SHP77 treated with DMSO at 0.1 percent for 48 hours (cell line): ENCODE measurements around the gene RASGEF1B.
A peak's percentile ranks its signal among the peaks of the same experiment; 100 is the strongest.

ENCODE experiments used
- DNase-seq: peaks from one replicate; lab custom pipeline; 2025; lab: John Stamatoyannopoulos, UW

Gene RASGEF1B

GRCh38 chr4:81465406-81466340, 6.0 kb downstream of the RASGEF1B start:
- peak; percentile 37 for DNase-seq

- DNase-seq, result no peak
These were observed 10.9 kb downstream of the RASGEF1B start for GRCh38 chr4:81460834-81461233.

GRCh38 chr4:81460191-81460701, 11.5 kb downstream of the RASGEF1B start:
- no peak for DNase-seq

- DNase-seq, result no peak
These were observed 12.5 kb downstream of the RASGEF1B start for GRCh38 chr4:81459228-81459627.

GRCh38 chr4:81457921-81458520, 13.7 kb downstream of the RASGEF1B start:
- no peak for DNase-seq

GRCh38 chr4:81457345-81457744, 14.4 kb downstream of the RASGEF1B start:
- DNase-seq, result no peak

- no peak for DNase-seq
These were observed 15.8 kb downstream of the RASGEF1B start for GRCh38 chr4:81455897-81456296.

GRCh38 chr4:81454948-81455347, 16.8 kb downstream of the RASGEF1B start:
- no peak for DNase-seq

GRCh38 chr4:81454499-81454898, 17.2 kb downstream of the RASGEF1B start:
- DNase-seq, result no peak

GRCh38 chr4:81453024-81453423, 18.7 kb downstream of the RASGEF1B start:
- DNase-seq, result no peak

GRCh38 chr4:81452452-81453006, 19.2 kb downstream of the RASGEF1B start:
- DNase-seq, result no peak

- DNase-seq, result no peak
These were observed 22.7 kb downstream of the RASGEF1B start for GRCh38 chr4:81449015-81449414.

GRCh38 chr4:81447566-81448229, 24.0 kb downstream of the RASGEF1B start:
- DNase-seq, result no peak

- no peak for DNase-seq
These were observed 25.1 kb downstream of the RASGEF1B start for GRCh38 chr4:81446634-81447033.

GRCh38 chr4:81445196-81445595, 26.5 kb downstream of the RASGEF1B start:
- no peak for DNase-seq

- DNase-seq, result no peak
These were observed 29.1 kb downstream of the RASGEF1B start for GRCh38 chr4:81442484-81443085.

GRCh38 chr4:81440949-81441348, 30.8 kb downstream of the RASGEF1B start:
- DNase-seq, result no peak

GRCh38 chr4:81436941-81437574, 34.6 kb downstream of the RASGEF1B start:
- no peak for DNase-seq

GRCh38 chr4:81436096-81436495, 35.6 kb downstream of the RASGEF1B start:
- DNase-seq, result no peak

- no peak for DNase-seq
These were observed 38.9 kb downstream of the RASGEF1B start for GRCh38 chr4:81432825-81433224.

GRCh38 chr4:81431971-81432370, 39.7 kb downstream of the RASGEF1B start:
- no peak for DNase-seq
